HG03457 (cell line): ENCODE results near the gene POLR3E.
"Not testable (repeated sequence)": the region's sequence is repeated elsewhere in the genome, so short reads cannot be mapped to it uniquely, and the experiment has no call there.

Experiments used
- ATAC-seq: cut with Tn5 transposase; IDR thresholded peaks from one replicate; pipeline ENCODE4 v1.9.1; 2021; ENCODE audit warnings: moderate number of reproducible peaks; ENCODE audit not compliant: unreplicated experiment

The POLR3E gene

DNA sequence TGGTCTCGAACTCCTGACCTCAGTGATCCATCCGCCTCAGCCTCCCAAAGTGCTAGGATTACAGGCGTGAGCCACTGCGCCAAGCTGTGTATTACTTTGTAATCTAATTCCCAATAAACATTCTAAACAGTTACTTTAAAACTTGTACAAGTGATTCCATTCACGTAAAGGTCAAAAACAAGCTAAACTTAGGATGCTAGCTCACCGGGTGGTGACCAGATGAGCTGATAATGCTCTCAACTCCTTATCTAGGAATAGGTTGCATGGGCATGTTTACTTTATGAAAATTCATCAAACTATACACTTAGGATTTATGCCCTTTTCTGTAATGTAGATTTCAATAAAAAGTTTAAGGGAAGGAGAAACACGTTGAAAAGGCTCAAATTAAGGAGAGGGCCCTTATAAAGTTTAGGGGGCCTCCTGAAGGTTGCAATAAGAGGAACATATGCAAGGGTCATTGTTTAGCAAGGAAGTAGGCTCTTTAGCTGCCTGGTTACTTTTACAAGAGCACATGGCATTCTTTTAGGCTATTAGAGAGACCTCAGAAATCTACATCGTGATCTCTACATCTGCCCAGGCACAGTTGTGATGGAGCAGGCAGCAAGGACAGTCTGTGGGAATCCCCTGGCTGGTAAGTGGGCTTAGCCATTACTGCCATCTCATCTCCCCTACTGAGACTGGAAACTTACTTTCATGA, 63.9 kb downstream of the POLR3E start:
- no peak for ATAC-seq

DNA sequence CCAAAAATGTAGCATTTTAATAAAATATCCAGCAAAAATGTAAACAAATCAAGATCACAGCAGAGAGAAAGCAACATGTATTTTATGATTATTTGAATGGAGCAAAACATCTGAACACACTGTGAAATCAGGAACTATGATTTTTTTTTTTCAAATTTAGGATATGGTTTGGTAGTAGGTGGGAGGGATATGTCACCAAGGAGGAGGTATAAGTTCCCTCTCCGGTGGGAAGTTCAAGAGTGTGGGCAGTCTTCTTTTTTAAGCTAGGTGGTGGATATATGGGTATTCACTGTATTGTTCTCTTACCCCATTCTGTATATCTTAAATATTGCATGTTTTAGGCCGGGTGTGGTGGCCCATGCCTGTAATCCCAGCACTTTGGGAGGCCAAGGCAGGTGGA, 67.0 kb downstream of the POLR3E start:
- no peak for ATAC-seq

DNA sequence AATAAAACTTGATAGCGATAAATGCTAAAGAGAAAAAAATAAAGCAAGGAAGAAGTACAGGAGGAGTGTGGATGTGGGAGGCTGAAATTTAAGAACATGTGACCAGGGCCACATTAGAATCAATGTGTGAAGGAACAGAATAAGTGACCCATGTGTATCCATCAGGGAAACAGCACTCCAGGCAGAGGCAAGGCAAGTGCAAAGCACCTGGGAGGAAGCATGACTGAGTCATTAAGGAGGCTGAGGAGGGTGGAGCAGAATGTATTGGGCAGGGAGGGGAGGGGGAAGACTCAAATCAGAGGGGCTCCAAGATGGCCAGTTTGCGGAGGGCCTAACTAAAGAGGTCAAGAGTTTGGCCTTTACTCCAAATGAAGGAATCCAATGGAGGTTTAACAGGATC, 69.2 kb downstream of the POLR3E start:
- ATAC-seq, result no peak

DNA sequence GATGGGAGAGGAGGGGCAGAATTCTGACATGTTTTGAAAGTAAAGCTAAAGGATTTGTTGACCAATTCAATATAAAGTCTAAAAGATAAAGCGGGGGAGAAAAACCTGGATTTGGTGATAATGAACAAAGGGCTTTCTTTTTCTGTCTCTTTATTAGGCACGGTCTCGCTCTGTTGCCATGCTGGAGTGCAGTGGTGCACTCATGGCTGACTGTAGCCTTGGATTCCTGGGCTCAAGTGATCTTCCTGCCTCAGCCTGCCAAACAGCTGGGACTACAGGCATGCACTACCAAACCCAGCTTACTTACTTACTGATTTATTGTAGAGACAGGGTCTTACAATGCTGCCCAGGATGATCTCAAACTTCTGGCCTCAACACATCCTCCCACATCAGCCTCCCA, 69.7 kb downstream of the POLR3E start:
- no peak for ATAC-seq

DNA sequence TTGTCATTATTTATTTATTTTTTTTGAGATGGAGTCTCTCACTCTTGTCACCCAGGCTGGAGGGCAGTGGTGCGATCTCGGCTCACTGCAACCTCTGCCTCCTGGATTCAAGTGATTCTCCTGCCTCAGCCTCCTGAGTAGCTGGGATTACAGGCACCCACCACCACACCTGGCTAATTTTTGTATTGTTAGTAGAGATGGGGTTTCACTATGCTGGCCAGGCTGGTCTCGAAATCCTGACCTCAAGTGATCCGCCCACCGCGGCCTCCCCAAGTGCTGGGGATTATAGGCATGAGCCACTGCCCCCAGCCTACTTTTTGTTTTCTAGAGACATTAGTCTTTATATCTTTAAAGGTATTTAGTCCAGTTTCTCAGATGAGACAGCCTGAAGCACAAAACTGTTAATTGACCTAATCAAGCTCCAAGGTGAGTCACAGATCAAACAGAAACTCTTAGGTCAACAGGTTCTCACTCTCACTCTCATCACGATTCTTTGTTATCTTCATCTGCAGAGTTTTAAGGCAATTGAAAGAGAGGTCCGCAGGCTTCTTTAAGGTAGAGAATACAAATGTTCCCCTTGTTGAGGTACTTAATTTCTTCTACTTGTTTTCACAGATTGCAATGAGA, 71.1 kb downstream of the POLR3E start:
- ATAC-seq, result not testable (repeated sequence)

DNA sequence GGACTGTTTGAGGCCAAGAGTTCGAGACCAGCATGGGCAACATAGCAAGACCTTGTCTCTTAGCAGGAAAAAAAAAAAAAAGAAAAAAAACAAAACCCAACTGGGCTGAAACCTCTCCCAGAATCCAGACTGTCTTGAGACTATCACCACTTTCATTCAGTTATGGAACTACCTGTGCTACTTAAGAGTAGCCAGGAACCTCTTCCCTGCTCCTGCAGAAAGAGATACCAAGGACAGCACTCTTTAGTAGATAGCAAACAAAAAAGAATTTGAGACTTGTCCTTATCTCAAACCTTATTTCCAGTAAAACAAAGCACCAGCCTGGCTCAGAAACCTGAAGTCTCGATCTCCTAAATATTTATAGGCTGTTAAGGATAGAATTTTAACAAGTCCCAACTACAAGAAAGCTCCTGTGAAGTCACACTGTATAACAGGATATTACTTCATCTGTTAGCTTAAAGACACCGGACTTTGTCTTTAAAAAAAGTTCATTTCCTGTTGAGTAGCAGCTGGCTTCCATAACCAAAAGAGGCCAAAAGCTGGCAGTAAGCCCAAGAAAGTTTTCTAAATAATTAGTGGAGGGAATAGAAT, 72.1 kb downstream of the POLR3E start:
- ATAC-seq, result no peak

DNA sequence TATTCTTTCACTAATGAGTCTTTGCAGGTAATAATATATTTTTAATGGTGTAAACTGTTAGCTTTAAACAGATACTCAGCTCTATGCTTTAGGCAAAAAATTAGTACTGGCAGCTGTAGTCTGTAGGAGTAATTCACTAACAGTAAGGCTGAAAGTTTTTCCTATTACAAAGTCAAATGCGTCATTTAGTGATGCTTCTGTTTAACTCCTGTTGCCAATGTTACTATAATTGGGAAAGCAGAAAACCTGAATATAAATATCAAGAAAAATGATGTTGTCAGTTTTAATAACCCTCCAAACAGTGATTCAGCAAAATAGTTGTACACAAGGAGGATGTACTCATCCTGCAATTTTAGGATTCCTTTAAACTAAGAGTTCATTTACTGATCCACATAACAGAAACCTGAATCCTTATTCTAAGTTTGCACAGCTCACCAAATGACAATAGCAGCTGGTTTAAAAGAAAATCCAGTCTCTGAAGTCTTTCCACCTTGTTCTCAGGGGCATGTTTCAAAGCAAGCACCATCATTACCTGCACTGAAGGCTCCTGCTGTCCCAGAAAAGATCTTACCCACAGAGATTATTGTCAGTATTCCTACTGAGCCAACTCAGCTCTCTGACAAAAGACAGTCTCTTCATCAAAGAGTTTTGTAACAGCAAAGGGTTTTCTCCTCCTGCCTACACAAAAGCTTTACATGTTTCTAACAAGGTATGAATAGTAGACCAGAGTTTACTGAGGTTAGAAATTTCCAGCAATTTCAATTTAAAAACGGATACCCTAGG, 73.0 kb downstream of the POLR3E start:
- ATAC-seq, result no peak

DNA sequence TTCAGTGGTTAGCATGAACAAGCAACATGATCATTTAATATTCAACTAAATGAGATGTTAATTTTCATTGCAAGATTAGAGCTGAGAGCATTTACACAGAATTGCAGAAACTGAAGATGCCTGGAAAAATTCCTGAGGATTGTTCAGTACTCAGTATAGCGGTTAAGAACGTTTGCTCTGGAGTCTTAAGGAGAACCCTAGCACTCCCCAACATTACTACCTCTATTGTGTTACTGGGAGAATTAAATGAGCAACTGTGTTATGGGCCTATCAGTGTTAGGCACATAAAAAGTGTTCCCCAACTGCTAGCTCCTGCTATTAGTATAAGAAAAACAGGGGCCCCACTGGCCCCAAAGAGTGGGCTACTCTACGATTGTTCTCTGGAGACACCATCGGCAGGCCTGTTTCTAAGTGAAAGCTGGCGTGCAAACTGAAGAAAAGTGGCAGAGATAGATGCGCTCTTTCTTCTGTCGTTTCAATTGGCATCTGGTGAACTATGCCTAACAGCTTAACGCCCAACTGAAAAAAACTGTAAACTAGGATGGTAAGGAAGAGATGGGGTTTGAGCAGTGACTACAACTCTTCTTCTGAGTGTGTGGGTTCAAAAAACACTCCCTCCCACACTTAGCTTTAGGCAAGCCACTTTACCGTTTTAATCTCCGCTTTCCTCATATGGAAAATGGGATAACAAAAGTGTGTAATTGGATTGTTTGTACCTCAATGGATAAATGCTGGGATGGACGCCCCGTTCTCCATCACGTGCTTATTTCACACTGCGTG, 75.9 kb downstream of the POLR3E start:
- no peak for ATAC-seq

DNA sequence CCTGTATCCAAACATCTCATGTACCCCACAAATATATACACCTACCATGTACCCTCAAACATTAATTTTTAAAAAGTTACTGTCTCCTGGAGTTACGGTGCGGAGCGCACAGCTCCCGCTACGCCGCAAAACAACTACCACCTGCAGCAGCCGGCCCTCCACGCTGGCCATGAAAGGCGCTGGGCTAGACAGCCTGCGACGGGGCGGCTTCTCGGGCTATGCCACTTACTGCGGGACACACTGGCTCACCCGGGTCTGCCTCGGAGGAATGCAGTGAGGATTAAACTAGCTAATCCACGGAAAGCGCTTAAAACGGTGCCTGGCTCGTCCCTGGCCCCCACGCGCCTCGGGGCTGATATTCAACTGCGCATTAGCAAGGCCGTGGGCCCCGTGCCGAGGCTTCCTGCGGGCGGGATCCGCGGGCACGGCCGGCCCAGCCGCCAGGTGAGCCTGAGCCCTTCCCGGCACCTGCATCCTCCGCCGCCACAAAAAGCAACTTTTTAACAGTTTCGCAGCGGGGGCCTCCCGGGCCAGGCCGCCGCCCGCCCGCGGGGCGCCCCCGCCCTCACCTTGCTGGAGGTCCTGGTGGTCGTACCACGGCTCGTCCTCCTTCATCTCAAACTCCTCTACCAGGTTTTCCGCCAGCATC, 76.6 kb downstream of the POLR3E start:
- ATAC-seq, result no peak

DNA sequence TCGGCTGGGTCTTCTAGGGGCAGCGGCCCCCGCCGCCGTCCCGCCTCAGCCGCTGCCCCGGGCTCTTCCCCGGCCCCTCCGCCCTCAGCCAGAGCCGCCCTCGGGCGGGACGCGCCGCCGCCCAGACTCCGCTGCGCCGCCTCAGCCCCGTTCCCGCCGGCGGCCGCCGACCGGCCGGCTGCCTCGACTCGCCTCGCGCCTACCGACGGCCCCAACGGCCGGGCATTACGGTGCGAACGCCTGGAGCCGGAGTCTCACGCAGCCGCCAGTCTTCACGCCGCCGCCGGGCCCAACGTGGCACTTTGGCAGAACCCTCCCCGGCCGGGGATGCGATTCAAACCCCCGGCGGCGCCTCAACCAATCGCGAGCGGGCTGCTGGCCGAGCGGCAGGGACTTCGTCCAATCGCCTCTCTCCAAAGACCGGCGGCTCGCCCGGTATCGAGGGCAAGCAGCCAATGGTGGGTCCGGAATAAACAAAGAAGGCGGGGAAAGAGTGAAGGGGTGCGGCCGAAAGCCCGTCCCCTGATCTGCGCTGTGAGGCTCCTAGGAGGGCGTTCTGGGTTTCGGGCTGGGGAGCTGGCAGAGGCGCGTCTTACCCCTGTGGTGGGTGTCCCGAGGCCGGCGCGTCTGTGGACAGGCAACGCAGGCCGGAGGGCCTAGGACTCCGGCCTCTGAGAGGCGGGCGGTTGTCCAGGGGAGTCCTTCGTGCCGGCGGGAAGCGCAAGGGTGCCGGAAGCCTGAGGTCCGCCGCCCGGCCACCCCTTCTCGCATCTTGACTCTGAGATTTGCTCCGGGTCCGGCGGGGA, 77.3 kb downstream of the POLR3E start, which contains the start of gene CDR2:
CDR2 (minus strand) TSS at position 309 of the 806 bp plus-strand sequence. CDS start 310 bp downstream, outside the sequence.
- ATAC-seq, result peak; percentile 86

DNA sequence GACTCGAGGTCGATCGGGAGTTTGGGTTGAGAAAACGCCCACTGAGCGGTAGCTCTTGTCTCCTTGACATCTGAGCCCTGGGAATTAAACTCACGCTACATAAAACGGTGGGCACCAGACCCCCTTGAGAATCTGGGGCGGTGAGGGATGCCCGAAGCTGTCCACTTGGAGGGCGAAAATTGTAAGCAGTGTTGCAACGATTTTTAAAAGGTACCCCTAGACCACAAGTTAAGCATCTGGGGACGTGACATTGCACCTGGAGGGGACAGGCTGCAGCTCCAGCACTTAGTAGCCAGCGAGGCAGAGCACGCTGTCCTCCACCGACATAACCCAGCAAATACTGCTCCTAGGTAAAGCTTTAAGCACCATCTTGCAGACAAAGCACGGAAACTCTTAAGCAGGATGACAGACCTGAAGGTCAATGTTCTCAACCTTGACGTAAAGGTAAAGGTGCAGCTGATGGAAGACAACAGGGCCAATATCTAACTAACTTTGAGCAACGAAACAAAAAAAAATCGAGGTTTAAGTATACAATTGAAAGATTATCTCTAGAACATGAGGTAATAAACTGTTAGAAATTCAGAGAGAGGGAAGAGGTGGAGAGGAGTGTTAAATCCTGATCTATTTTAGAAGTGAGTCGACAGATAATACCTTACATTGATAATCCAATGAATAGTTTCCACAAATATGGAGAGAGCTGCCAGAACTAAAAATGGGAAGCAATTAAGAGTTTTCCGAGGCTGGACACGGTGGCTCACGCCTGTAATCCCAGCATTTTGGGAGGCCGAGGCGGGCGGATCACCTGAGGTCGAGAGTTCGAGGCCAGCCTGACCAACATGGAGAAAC, 78.1 kb downstream of the POLR3E start:
- no peak for ATAC-seq

DNA sequence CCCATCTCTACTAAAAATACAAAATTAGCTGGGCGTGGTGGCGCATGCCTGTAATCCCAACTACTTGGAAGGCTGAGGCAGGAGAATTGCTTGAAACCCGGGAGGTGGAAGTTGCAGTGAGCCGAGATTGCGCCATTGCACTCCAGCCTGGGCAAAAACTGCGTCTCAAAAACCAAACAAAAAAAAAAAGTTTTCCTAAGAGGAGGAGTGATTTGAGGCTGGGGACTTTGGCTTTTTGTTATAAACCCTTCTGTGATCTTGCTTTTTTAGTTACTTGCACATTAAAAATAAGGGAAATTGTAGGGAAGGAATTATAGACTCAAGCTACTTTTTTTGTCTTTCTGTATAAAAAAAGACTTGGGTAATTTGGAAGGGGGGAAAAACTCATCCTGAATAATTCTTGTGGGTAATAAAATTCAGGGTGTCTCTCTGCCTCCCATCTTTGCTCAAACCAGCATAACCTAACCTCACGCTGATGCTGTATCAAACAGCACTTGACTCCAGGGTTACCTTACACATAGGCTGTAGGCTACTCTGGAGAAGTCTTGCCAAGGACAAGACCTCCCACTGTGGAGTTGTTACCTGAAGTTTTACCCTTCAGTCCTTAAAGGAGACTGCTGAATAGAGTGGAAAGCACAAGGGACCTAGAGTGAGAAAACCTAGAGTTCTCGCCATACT, 78.9 kb downstream of the POLR3E start:
- ATAC-seq, result no peak

DNA sequence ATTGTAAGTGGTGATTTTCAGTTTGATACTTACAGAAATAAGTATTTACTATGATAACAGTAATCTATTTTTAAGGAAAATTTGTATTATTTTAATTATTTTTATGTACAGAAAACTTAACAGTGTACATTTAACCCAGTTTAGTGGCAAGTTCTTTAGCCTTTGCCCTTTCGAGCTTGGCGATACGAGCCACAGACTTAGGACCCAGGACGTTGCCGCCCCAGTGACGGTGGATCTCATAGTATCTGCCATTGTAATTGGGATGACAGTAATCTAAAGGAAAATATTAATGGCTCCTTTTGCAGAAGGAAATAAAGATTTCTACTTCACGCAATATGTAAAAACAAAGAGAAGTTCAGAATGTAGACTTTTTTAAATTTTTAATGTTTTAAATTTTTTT, 82.4 kb downstream of the POLR3E start:
- no peak for ATAC-seq

DNA sequence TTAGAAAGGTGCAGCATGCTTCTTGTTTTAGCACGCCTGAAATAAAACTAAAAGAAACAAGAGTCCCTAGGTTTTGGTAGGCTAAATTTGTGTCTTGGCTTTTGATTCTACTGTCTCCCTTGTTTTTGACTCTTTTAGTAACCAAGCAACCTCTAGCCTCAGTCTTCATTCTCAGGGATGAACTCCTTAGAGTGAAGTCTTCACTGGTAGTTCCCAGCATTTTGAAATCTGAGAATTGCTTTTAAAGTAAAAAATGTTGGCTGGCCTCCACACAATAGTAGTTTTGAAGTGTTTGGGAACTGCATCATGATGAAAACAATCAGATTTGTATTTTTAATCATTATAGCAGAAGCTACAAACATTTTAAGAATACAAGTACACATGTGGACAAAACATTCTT, 83.3 kb downstream of the POLR3E start:
- ATAC-seq, result no peak

DNA sequence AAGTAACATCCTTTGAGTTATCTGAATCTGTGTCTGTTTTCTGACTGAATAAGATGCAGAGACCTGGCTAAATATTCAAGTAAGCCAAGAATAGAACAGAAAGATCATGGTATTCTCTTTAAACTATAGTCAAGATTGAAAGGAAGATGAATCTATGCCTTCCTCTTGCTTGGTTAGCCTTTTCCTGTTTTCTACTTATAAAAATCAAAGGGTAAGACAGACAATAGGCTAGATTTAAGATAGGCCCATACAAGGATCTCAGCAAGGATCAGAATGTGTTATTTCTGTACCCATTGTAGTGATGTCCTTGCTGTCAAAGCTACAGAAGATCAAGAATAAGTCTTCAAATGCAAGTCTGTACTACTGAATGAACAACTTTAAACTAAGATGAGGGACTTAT, 84.2 kb downstream of the POLR3E start:
- ATAC-seq, result no peak

DNA sequence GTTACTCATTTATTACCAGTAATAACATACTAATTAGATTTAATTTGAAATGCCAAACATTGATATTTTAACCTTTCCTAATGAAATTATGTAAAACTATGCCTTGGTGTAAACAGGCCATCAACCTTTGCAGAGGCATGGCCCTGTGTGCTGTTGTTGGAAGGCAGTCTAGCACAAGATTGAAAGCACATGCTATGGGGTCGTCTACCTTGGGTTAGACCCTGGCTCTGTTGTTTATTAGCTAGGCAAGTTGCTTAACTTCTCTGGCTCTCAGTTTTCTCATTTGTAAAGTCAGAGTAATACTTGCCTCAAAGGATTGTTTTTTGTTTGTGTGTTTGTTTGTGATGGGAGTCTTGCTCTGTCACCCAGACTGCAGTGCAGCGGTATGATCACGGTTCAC, 86.6 kb downstream of the POLR3E start:
- no peak for ATAC-seq
